ENCODE results near the gene SLC7A5. TPM values are rescaled to one million over a fixed set of nuclear protein-coding genes. Genes with fewer than 3 reads are reported as not detected.
"Not testable (repeated sequence)": the region's sequence is repeated elsewhere in the genome, so short reads cannot be mapped to it uniquely, and the experiment has no call there.

SLC7A5 gene
- total RNA-seq, 1 donor from 2014 or later: 13.4 TPM

DNA sequence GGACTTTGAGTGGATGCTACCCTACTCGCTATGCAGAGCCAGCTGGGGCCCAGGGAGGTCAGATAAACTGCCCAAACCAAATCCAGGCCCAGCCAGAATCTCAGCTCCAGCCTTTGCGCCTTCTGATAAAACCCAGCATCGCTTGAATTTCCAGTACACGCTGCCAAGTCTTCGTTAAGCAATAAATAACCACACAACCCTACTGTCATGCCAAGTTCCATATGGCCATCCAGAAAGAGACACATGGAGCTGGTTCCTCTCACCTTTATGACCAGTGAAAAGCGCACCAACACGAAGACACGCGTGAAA is 6.0 kb downstream of the SLC7A5 start:
- peak; percentile 50 for ATAC-seq
- DNase-seq (ENCODE audit: low spot score): not testable (repeated sequence)

DNA sequence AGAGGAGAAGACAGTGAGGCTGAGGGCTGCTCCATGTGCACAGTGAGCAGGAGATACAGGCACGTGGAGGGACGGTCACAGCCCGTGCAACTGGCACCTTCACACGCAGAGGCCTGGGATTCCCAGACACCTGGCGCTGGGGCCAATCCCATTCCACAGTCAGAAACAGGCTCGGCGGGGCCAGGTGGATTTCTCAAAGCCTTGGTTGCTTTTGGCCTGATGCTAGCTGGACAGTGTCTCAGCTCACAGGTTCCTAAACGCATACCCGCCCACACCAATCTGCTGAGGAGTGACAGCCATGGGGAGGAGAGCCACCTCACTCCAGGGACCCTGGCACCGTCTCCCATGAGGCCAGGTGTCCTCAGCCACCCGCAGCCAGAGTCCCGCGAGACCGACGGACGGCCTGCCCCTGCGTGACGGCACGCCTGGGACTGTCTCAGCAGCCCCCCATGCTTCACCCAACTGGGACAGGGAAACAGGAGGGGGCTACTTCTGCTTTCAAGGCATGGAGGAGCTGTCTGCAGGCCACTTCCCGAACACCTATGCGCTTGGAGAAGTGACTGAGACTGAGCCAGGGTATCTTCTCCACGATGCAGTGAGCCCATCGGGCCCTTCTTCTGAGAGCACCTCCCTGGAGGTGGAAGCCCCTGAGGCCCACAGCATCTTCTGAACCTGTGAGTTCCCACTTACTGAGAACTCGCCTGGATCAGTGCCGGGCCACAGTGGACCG is 6.5 kb downstream of the SLC7A5 start:
- DNase-seq (ENCODE audit: low spot score): not testable (repeated sequence)

DNA sequence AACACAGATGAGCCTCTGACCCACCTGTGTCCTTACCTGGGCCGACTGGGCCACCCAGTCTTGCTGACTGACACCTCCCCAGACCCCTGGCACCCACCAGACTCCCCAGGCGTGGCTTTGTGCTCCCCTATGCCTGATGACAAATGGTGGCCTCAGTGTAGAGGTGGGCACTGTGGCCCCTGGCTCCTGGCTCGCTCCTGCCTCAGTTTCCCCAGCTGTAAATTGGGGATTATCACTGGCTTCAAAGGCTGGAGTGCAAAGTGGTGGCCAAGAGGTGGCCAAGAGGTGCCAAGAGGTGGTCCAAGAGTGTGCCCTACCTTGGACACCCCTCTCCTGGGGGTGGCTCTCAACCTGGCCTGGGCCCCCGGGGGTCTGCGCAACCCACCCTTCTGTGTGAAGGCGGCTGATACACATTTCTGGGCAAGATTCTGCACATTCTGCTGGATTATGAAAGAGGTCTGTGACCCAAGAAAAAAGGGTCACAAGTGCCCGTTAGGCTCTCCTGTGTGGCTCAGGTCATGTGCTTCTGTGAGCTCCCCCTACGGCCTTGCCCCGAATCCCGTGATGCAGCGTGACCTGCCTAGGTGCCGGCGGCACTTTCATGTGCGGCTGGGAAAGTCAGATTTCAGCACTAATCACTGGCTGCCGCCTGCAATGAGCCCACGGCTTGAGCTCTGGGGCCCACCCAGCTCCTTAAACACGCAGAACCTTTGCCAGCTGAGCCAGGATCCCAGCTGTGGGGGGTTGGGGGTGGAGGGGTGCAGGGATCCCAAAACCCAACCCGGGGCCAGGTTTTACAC is 7.8 kb downstream of the SLC7A5 start:
- DNase-seq (ENCODE audit: low spot score); ATAC-seq: not testable (repeated sequence)

More for the DNA sequence above, 6.5 kb downstream of the SLC7A5 start:
- not testable (repeated sequence) for ATAC-seq

DNA sequence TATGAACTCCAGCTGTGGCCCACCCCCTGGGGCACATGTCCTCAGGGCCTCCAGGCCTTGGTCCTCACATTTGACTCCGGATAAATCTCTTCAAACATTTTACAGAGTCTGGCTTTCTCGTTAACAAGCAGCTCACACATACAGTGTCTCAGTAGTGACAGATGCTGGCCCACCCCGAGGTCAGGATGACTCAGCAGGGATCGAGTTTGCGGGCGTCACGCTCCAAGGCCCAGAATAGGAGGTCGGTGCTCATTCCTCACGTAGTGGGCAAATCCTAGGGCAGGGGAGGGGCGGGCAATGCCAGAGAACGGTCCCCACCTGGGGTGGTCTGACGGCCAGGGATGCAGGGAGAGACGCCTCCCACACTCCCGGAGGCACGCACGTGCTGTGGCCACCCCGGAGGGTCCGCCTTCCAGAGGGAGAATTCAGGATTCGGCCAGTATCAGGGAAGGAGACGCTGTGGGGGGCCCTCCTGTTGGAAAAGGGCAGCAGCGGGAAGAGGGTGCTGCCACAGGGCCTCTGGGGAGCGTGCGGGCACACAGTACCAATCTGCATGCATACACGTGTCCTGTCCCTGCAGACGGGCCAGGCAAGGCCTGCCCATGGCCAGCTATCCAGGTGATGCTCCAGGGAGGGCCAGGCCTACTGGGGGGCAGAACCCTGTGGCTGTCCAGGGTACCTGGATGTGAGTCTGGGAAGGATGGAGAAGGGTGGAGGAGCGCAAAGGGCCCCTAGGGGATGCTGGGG is 8.6 kb downstream of the SLC7A5 start:
- ATAC-seq (no peak), DNase-seq (ENCODE audit: low spot score) (no peak)

DNA sequence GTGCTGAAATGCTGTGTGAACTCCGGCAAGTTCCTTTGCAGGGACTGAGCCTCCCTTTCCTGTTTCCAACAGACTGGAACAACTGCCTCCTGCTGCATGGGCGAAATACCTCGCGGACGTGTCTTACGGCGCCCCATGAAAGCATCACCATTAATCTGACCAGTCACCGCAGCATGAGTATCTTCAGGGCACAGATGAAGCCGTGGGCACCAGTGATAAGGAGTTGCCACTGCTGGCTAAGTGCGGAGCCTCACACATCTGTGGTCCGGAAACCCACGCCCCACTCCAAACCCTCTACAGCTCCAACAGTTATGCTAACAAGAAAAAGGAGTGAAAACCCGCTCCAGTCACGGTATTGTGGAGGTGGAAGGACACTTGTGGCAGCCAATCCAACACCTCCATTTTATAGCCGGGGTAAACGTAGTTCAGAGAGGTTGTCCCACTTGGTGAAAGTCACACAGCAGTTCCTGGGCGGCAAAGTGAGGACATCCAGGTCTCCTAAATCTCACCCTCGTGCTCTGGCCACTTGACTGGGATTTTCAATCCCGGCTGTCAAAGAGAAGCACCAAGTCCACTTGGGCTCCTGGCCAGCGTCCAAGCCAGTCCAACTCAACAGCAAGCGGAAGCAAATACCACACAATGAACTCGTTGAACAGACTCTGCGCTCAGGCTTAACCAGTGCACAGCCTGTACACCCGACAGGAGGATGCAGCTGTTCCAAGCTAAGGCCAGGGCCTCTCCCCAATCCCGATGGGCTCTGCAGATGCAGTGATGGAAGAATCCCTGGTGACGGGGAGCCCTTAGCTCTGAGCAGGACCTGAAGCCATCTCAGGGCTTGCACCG is 10.9 kb downstream of the SLC7A5 start:
- ATAC-seq: not testable (repeated sequence)
- peak; percentile 65 for DNase-seq (ENCODE audit: low spot score)

DNA sequence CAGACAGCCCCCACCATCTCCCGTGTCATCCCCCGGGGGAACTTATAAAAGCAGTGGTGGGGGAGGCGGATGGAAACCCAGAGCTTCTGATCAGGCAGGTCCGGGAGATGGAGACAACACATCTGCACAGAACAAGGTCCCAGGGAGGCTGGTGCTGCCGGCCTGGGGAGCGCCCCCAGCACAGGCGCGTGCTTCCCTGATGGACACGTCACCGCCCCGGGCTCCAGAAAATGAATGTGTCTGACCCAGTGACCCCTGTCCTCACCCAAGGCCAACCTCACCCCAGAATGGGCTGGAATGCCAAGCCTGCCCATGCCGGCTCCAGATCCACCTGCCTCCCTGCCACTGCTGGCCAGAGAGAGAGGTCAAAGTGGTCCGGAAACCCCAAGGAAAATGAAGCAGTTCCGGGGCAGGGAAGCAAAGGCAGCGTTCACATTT is 12.5 kb downstream of the SLC7A5 start:
- DNase-seq (ENCODE audit: low spot score) (no peak), ATAC-seq (no peak)

DNA sequence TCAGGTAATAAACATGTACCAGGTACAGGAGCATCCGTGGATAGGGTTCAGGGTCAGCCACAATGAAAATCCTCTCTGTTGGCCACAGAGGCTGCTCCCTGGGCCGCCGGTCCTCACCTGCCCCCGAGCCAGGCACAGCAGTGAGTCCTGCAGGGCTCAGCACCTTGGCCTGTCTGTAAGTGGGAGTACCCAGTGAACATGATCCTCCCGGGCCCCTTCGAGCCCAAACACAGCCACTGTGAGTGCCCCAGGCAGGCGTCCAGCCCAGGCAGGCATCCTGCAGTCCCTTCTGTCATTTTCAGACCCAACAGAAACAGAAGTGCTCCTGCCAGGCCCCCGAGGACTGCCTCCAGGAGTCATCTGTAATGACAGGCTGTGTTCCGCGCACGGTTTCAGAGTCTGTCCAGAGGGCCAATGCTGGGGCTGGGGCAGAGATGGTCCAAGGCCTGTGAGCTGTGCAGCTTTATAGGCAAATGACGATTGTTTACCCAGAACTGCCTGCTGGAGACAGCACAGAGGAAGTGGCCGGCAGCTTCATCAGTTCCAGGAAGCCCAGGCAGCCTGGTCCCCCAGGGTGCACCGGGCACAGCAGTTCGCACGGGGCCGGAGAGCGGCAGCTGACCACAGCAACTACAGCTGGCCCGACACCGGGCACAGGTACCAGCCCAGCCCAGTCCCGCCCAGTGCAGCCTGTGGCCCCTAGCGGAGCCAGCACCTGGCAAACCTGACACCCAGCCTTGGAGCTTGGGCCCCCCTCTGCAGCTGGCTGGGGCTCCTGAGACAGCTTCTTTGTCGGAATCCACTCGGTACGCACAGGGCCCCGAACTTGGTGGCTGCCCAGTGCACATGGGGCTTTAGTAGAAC is 13.2 kb downstream of the SLC7A5 start:
- DNase-seq (ENCODE audit: low spot score) (peak; percentile 60), ATAC-seq (peak; percentile 23)

DNA sequence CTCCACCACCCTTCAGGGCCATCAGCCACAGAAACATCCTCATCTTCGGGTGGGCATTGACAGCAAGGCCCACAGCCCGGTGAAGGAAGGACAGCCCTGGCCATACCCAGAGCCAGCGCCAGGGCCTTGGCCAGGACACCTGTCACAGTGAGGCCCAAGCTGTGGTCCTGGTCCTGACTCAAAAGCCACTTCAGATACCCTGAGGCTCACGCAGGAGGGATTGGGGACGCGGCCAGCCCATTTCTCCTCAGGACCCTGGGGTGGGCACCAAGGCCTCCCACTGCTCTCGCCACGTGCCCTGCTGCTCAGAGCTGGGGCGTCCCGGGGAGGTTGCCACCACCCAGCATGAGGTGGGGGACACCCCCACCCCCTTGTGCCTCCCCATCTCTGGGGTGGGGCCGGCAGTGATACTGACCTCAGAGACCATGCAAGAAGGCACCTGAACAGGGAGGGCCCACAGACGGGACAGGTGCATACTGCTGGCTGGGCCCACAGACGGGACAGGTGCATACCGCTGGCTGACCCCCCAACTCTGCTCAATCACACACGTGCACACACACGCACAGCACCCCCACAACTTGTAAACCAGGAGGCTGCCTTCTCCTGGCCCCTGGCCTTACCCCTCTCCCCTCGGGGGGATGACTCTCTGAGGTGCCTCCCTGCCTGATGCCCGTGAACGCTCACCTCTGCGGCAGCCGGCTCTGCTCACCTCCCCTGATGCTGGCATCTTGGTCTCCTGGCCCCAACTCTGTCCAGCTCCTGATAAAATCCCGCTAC is 14.2 kb downstream of the SLC7A5 start:
- DNase-seq (ENCODE audit: low spot score) (no peak), ATAC-seq (no peak)

DNA sequence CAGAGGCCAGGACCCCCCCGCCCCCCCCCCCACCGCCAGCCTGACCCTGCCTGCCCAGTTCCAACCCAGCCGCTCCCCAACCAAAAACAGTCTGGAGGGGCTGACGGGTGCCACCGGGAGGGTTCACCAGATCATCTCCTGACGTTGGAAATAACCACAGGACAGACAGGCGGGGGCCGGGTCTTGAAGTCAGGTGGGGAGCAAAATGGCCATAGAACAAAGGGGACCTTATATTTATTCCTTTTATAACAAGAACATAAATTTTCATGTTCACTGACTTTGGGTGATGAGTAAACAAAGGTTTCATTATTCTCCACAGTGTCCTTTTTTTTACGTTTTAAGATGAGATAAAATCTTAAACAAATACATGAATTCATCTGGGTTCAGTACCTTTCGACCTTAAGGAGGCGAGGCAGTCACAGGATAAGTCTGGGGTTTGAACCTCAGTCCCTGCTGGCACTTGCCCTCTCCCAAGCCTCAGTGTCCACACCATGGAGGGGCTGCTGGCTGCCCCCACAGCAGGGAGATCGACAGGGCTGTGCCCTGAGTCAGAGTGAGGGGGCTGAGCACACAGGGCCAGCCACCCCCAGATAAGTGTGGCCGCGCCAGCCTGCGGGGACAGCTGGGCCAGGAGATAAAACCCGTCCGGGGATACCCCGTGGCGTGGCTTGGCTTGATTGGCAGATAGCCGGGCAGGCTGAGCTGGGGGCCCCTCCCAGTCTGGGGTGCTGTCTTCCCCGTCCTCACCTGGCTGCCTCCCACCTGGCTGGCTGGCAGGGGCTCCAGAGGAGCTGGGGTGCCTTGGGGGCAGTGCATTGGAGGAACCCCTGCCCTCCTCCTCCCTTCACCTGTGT is 15.0 kb downstream of the SLC7A5 start:
- DNase-seq (ENCODE audit: low spot score) (no peak), ATAC-seq (no peak)

DNA sequence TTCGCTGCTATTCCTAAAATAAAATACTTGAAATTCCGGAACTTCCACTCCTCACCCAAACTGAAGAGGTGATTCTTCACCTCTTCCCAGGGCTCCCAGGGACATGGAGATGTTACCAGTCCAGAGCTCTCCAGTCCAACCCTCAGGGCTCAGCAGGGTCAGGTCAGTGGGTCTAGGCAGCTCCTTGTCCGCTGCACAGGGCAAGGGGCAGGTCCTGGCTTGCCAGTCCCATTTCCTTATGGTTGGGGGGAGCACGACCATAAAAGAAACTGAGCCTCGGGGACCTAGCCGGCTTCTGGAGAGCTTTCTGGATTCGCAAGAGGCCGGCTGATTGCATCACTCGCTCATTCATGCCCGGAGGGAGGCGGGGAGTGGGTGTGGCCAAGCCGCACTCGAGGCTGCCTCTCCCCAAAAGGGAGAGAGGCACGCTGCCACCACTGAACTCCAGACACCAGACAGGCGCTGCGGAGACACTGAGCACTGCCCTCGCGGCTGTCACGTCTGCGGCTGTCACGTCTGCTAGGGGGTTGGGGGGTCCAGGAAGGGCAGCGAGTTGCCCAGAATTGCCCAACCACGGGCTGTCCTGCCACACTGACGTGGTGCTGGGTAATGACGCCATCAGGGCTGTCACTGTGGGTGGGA is 15.8 kb downstream of the SLC7A5 start:
- ATAC-seq (peak; percentile 63), DNase-seq (ENCODE audit: low spot score) (peak; percentile 94)

DNA sequence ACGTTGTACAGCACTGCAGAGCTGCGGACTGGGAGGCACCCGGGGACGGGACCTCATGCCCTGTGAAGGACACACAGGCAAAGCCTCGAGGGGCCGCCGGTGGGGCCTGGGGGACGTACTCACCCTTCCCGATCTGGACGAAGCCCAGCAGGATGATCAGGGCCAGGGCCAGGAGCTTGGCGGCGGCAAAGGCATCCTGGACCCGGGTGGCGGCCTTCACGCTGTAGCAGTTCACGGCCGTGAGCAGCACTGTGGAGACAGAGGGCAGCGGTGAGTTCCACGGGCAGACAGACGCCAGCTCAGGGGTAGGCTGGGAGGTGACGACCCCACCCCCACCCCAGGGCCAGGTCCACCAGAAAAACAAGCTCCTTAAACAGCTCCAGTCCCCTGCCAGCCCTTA is 17.7 kb downstream of the SLC7A5 start:
- peak; percentile 5 for ATAC-seq

DNA sequence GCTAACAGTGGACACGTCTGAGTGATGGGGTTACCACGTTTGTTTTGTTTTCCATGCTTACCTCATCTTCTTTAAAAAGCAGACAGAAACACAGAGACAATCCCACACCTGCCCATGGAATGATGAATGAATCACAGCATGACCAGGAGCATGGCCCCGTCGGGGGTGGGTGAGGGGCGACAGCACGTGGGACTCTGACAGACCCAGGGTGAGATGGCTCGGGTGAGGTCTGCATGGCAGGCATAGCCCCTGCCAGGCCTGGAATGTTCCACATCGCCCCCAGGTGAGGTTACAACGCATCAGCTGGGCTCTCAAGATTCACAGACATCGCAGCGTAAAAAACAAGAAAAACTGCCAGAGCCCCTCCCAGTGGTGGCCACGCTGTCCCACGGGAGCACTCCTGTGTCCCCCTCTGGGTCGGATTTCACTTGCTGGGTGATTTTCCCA is 18.1 kb downstream of the SLC7A5 start:
- DNase-seq (ENCODE audit: low spot score) (no peak), ATAC-seq (no peak)

More for the DNA sequence above, 17.7 kb downstream of the SLC7A5 start:
- no peak for DNase-seq (ENCODE audit: low spot score)

DNA sequence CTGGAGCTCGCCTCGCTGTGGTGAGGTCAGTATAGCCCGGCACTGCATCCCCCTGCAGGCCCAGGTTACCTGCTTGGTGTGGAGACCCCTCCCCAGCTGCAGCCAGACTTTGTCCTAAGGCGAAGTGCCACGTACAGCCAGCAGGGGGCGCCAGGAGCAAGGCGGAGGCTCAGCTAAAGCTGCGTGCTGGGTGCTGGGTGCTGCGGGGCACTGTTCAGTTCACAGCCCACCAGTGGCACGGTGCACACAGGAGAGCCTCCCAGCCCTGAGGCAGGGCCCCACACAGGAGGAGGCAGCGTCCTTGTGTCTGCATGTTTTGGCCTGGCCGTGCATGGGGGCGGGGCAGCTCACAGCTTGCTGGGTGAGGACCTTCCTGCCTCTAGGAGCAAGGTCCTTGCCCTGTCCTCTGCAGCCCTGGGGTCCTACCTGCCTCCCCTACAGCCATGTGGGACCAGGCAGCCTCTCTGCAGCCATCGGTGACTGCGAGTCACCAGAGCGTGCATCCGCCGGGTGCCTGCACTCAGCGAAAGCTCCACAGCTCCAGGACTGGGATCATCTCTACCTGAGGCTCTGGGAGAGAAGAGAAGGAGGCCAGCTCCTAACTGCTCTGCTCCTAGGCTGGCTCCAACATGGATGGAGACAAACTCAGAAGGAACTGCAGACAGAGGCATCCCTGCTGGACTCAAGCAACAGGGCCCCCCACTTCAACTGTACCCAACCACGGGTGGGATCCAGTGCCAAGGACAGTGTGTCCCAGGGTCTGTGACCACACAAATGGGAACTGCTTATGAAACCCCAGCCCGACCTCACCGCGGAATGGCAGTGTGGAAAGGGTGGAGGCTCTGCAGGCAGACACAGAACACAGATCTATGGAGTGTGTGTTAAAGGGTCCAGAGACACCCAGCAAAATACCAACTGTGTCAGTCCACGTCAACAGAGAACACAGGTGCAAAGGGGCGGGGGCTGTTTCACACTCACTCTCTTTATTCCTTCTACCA is 19.0 kb downstream of the SLC7A5 start:
- DNase-seq (ENCODE audit: low spot score): peak; percentile 77

DNA sequence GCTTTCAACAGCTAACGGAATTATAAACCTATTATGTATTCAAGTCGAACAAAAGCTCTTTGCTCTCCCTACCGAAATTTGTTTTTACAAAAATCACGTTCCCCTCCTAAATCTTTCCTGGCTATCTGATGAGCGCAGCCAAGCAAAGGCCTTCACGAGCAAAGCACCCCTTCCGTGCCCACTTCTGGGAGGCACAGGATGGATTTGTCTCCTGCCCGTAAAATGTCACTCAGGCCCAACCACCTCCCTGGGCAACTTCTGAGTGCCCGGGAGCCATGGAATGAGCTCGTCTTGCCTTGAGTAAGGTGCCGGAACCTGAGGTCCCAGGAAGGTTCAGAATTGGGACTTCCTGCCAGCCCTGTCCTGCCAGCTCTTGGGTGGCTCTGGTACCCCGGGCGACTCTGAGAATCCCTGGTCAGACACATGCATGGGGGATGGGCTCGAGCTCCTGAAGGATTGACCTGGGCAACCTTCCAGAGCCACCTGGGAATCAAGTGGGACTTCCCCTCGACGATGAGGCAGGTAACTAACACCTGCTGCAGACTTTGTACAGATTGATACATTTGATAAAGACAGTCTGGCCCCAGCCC is 19.8 kb downstream of the SLC7A5 start:
- ATAC-seq: no peak
- peak; percentile 74 for DNase-seq (ENCODE audit: low spot score)

More for the DNA sequence above, 19.0 kb downstream of the SLC7A5 start:
- ATAC-seq: peak; percentile 8

DNA sequence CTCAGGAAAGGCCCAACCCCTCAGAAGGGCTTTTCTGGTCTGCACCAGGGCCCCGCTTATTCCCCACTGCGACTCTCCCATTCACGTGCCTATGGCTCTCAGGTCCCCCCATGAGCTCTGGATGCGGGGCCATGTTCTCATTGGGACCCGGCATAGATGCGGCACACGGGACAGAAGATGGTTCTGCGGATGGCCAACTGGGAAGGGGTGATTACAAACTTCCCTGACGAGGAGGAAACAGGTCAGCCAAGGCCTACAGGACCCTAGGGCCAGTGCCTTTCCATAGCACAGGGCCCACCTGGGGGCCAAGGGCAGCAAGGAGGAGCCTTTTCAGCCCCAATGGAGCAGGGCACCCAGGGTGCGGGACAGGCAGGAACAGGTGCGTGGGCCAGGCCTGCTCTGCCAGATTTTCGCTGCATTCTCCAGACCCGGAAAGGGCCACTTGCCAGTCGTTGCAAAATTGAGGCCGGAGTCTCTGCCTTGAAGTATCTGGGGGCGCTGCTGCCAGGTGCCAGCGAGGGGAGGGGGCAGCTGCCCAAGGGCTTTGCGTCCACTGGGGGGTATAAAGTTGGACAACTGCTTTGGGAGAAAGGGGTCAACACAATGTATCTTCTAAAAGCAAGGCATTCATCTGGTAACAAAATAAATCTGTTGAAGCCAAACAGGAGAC is 20.5 kb downstream of the SLC7A5 start:
- ATAC-seq (no peak), DNase-seq (ENCODE audit: low spot score) (peak; percentile 72)
